Endothelial cell of umbilical vein (primary cell): Measurements from ENCODE around the gene NEU2. TPM values are rescaled to one million over a fixed set of nuclear protein-coding genes. Genes with fewer than 3 reads are reported as not detected.

Experiments used
- BruUV-seq: library from RNA; stranded (reverse); fragments of 400-500 nt; replicated peaks from 2 replicates; lab custom pipeline; 2021; lab: Mats Ljungman, UMichigan
- CTCF ChIA-PET: fragments of 300-600, 350-600 bp; sonication (Branson Sonifier 250); formaldehyde crosslinking; loops from one replicate; lab custom pipeline; 2021; ENCODE audit warnings: antibody characterized with exemption, inconsistent platforms; lab: Charles Lee
- POLR2A ChIA-PET: fragments of 300-600, 350-600 bp; sonication (Branson Sonifier 250); formaldehyde crosslinking; loops from one replicate; lab custom pipeline; 2021; ENCODE audit warnings: antibody characterized with exemption, inconsistent platforms; lab: Charles Lee
- DNase-seq: peaks from one replicate; pipeline ENCODE4 v3.0.0-alpha.2; 2011; ENCODE audit warnings: low read depth, low spot score
- FAIRE-seq: peaks from 2 replicates; lab custom pipeline; 2011; peaks lifted over from hg19 to GRCh38; lab: Jason Lieb, UNC
- H2AFZ ChIP-seq: 2 replicates; pipeline ENCODE4 v1.6.0; 2012; ENCODE audit warnings: low read depth, low read length, control low read depth, inconsistent platforms
- H3K27ac ChIP-seq: 2 replicates; pipeline ENCODE4 v1.5.1; 2011; ENCODE audit warnings: low read depth, mild to moderate bottlenecking, control low read depth, low read length, moderate library complexity; ENCODE audit not compliant: insufficient read depth
- H3K27me3 ChIP-seq, 2 experiments: 2 replicates each; pipeline versions ENCODE4 v1.6.0 to v1.6.1; 2011; ENCODE audit warnings: low read length in 2 of 2, mixed read lengths in 1 of 2; ENCODE audit not compliant: control insufficient read depth in 2 of 2, insufficient read depth in 2 of 2
- H3K36me3 ChIP-seq, 2 experiments: 2 replicates in 1 of 2; 3 replicates in 1 of 2; pipeline ENCODE4 v1.5.1; 2011; ENCODE audit warnings: low read length in 2 of 2, mild to moderate bottlenecking in 1 of 2, moderate library complexity in 1 of 2; ENCODE audit not compliant: control insufficient read depth in 2 of 2, insufficient read depth in 2 of 2; ENCODE audit errors: extremely low read depth in 1 of 2
- H3K4me1 ChIP-seq: 3 replicates; pipeline ENCODE4 v1.5.1; 2011; ENCODE audit warnings: mild to moderate bottlenecking, low read length; ENCODE audit not compliant: control insufficient read depth, insufficient read depth; ENCODE audit errors: extremely low read depth
- H3K4me2 ChIP-seq: 2 replicates; pipeline ENCODE4 v1.6.1; 2011; ENCODE audit warnings: low read length, control low read depth, mixed read lengths; ENCODE audit not compliant: insufficient read depth
- H3K4me3 ChIP-seq, 3 experiments: fragments of 200-600 bp in 1 of 3; sonication (generic), shearing (Covaris generic) in 1 of 3; replicated peaks in 1 of 3; 2 replicates each; pipeline ENCODE4 v1.5.1; 2011 to 2016; ENCODE audit warnings: control low read depth in 3 of 3, low read length in 3 of 3, mild to moderate bottlenecking in 2 of 3, inconsistent platforms in 1 of 3, low read depth in 1 of 3, moderate library complexity in 1 of 3; ENCODE audit not compliant: insufficient read depth in 1 of 3
- H3K79me2 ChIP-seq: 2 replicates; pipeline ENCODE4 v1.6.0; 2012; ENCODE audit warnings: low read length, inconsistent platforms; ENCODE audit not compliant: control insufficient read depth, insufficient read depth
- H3K9ac ChIP-seq: replicated peaks from 2 replicates; pipeline ENCODE3; 2011; ENCODE audit warnings: low read length, control low read depth; ENCODE audit not compliant: insufficient read depth; ENCODE audit errors: extremely low read depth
- H3K9me1 ChIP-seq: replicated peaks from 3 replicates; pipeline ENCODE4 v1.6.0; 2011; ENCODE audit warnings: mild to moderate bottlenecking, low read length; ENCODE audit not compliant: control insufficient read depth, insufficient read depth; ENCODE audit errors: extremely low read depth
- H3K9me3 ChIP-seq: replicated peaks from 2 replicates; pipeline ENCODE4 v1.5.1; 2012; ENCODE audit warnings: low read length, inconsistent platforms; ENCODE audit not compliant: control insufficient read depth, insufficient read depth
- H4K20me1 ChIP-seq: replicated peaks from 2 replicates; pipeline ENCODE3; 2011; ENCODE audit warnings: mild to moderate bottlenecking, low read length; ENCODE audit not compliant: control insufficient read depth, insufficient read depth; ENCODE audit errors: extremely low read depth
- CTCF ChIP-seq, 2 donors: IDR thresholded peaks; 1 replicate in 1 of 2; 2 replicates in 1 of 2; pipeline ENCODE4 v1.5.1; 2011; ENCODE audit warnings: low read length in 2 of 2, mild to moderate bottlenecking in 2 of 2, moderate library complexity in 2 of 2, control low read depth in 1 of 2, inconsistent platforms in 1 of 2, low read depth in 1 of 2; ENCODE audit not compliant: insufficient read depth in 1 of 2; ENCODE audit errors: extremely low read depth in 1 of 2
- EZH2 ChIP-seq: IDR thresholded peaks from 2 replicates; pipeline ENCODE4 v1.6.1; 2012; ENCODE audit warnings: borderline replicate concordance, low read depth, mild to moderate bottlenecking, moderate library complexity, low read length, inconsistent platforms; ENCODE audit not compliant: severe bottlenecking
- FOS ChIP-seq: IDR thresholded peaks from 2 replicates; pipeline ENCODE4 v1.6.1; 2011; ENCODE audit warnings: mild to moderate bottlenecking, low read length, moderate library complexity, borderline replicate concordance; ENCODE audit not compliant: insufficient read depth
- GATA2 ChIP-seq: IDR thresholded peaks from 2 replicates; pipeline ENCODE4 v1.7.0; 2011; ENCODE audit warnings: low read depth, mild to moderate bottlenecking, moderate library complexity, mixed read lengths, low read length; ENCODE audit not compliant: insufficient read length, insufficient read depth
- JUN ChIP-seq: IDR thresholded peaks from 2 replicates; pipeline ENCODE4 v1.6.1; 2011; ENCODE audit warnings: borderline replicate concordance, low read depth; ENCODE audit not compliant: insufficient read length, insufficient read depth
- MAX ChIP-seq: IDR thresholded peaks from 2 replicates; pipeline ENCODE4 v1.6.1; 2011; ENCODE audit not compliant: insufficient read depth, insufficient read length
- MYC ChIP-seq: IDR thresholded peaks from one replicate; pipeline ENCODE4 v1.6.1; 2011; ENCODE audit warnings: mild to moderate bottlenecking, low read depth, low read length
- POLR2AphosphoS5 ChIP-seq: IDR thresholded peaks from 2 replicates; pipeline ENCODE4 v1.6.1; 2012; ENCODE audit warnings: low read depth, mild to moderate bottlenecking, control low read depth, low read length, moderate library complexity; ENCODE audit not compliant: insufficient read depth
- dilution Hi-C: fragments of 300-500 bp; cut with MboI; formaldehyde crosslinking; loops from one replicate; pipeline ENCODE4 v1.15.0; 2019; ENCODE audit warnings: low sequenced_read_pairs; ENCODE audit not compliant: extremely low pct_ligation_motif_present
- intact Hi-C: fragments of 100-400 bp; cut with micrococcal nuclease; formaldehyde crosslinking; loops from one replicate; pipeline ENCODE4 v1.10.0; 2022
- polyA plus RNA-seq, 4 experiments: library from polyadenylated mRNA; depleted of rRNA in 3 of 4; stranded (reverse) in 3 of 4; unstranded in 1 of 4; fragments of >200 nt; gene quantifications; 2 replicates each; pipeline versions ENCODE4 v1.2.1 to v1.2.3, GENCODE V29; 2011 to 2012; ENCODE audit warnings: missing spikeins in 1 of 4
- total RNA-seq: library from RNA; stranded (reverse); gene quantifications from 2 replicates; pipeline ENCODE4 v1.2.3, GENCODE V29; 2021

The NEU2 gene
- total and polyA plus RNA-seq, 2 donors (not counting 3 experiments of a cell fraction or from before 2014, with no cell fraction given): not detected

- no peaks in the 10 kb centered on the region for H3K27me3 ChIP-seq
- no peaks in the 10 kb centered on the region for H3K9me3 ChIP-seq
- no peak overlapping the region for H3K9ac ChIP-seq
- peaks cover 0 to 20% of the 10 kb centered on the region in 2 experiments for H3K36me3 ChIP-seq
- BruUV-seq: no TSS peak
- no peaks in the 10 kb centered on the region for H3K9me1 ChIP-seq
- dilution Hi-C loops: no loop called here
- ChIA-PET CTCF (interaction anchor here (1.0 to 2.0 kb wide), 5 partner anchors 10 to 48 kb away, joined by 3 to 9 read pairs (median 5); partner anchors contain the start of gene INPP5D), POLR2A (interaction anchor here (1.8 kb wide), 1 partner anchor 16 kb away, joined by 6 read pairs; the partner anchor contains the start of gene INPP5D)
- peak; percentile 65 for DNase-seq
- peak overlapping the region; percentile 57 for H3K4me2 ChIP-seq
- no peak overlapping the region for H2AFZ ChIP-seq
- H3K4me3 ChIP-seq: no peak overlapping the region
- intact Hi-C loops: loop anchor here (1.0 to 2.0 kb wide), 2 partner anchors 9 to 16 kb away; partner anchors contain the start of gene INPP5D
- H3K27ac ChIP-seq: no peak overlapping the region
- no peak for TF ChIP-seq EZH2
- no peak for TF ChIP-seq JUN
- TF ChIP-seq POLR2AphosphoS5: no peak
- peak; percentile 96 for TF ChIP-seq GATA2
- TF ChIP-seq FOS: peak; percentile 19
- no peaks in the 10 kb centered on the region for H4K20me1 ChIP-seq
- peak; percentile 67 for FAIRE-seq
- peaks cover 18% of the 10 kb centered on the region for H3K4me1 ChIP-seq
- H3K79me2 ChIP-seq: peaks cover 5% of the 10 kb centered on the region
These were observed 44.3 kb downstream of the NEU2 start for GRCh38 chr2:233076749-233077148.

- POLR2A ChIA-PET: no interaction called here
- H3K27ac ChIP-seq: no peak overlapping the region
- no peak overlapping the region for H3K4me2 ChIP-seq
- H3K9me3 ChIP-seq: no peaks in the 10 kb centered on the region
- CTCF ChIA-PET: no interaction called here
- intact Hi-C loops: no loop called here
- no peak overlapping the region for H3K9ac ChIP-seq
- no peaks in the 10 kb centered on the region for H3K27me3 ChIP-seq
- no peak for TF ChIP-seq GATA2
- TF ChIP-seq MYC: no peak
- no peak for TF ChIP-seq CTCF (IDR thresholded peaks at IDR 0.05; ENCODE audit: extremely low read depth in 1 of 2, insufficient read depth in 1 of 2, low read depth in 1 of 2, low read length in 2 of 2)
- no peak for TF ChIP-seq FOS
- no peak for TF ChIP-seq MAX
- TF ChIP-seq POLR2AphosphoS5: no peak
- TF ChIP-seq JUN: no peak
- no TSS peak for BruUV-seq
- peaks cover 0 to 19% of the 10 kb centered on the region in 2 experiments for H3K36me3 ChIP-seq
- no peaks in the 10 kb centered on the region for H4K20me1 ChIP-seq
- peaks cover 36% of the 10 kb centered on the region for H3K4me1 ChIP-seq
- no peak overlapping the region for H3K4me3 ChIP-seq
- H2AFZ ChIP-seq: no peak overlapping the region
- DNase-seq (no peak), FAIRE-seq (no peak)
- H3K9me1 ChIP-seq: no peaks in the 10 kb centered on the region
- H3K79me2 ChIP-seq: peaks cover 2% of the 10 kb centered on the region
- dilution Hi-C loops: no loop called here
These were observed 47.0 kb downstream of the NEU2 start for GRCh38 chr2:233079473-233079877.
